Liver (tissue), 3 donors: ENCODE data around the gene WHRN.

Experiments
- EGR1 ChIP-seq, 2 donors: IDR thresholded peaks; 2 replicates each; pipeline ENCODE4 v1.6.1; 2016 to 2018; ENCODE audit warnings: antibody characterized with exemption in 2 of 2, low read depth in 2 of 2
- FOXA1 ChIP-seq: IDR thresholded peaks from 2 replicates; pipeline ENCODE4 v1.6.1; 2016; ENCODE audit warnings: antibody characterized with exemption
- GABPA ChIP-seq, 2 donors: IDR thresholded peaks in 1 of 2; conservative IDR thresholded peaks in 1 of 2; 2 replicates each; pipeline ENCODE4 v1.6.1; 2016; ENCODE audit warnings: antibody characterized with exemption in 2 of 2, mild to moderate bottlenecking in 1 of 2, moderate library complexity in 1 of 2
- HNF4A ChIP-seq, 2 donors: conservative IDR thresholded peaks; 2 replicates each; pipeline ENCODE4 v1.6.1; 2016; ENCODE audit warnings: antibody characterized with exemption in 2 of 2, mild to moderate bottlenecking in 2 of 2
- JUND ChIP-seq, 2 donors: IDR thresholded peaks; 2 replicates each; pipeline ENCODE4 v1.6.1; 2016; ENCODE audit warnings: antibody characterized with exemption in 2 of 2
- NR2F2 ChIP-seq: IDR thresholded peaks from 2 replicates; pipeline ENCODE4 v1.6.1; 2016; ENCODE audit warnings: antibody characterized with exemption
- RAD21 ChIP-seq, 2 donors: IDR thresholded peaks; 2 replicates each; pipeline ENCODE4 v1.6.1; 2016; ENCODE audit warnings: antibody characterized with exemption in 2 of 2, mild to moderate bottlenecking in 2 of 2
- RXRA ChIP-seq, 2 donors: IDR thresholded peaks; 2 replicates each; pipeline ENCODE4 v1.6.1; 2017 to 2018; ENCODE audit warnings: antibody characterized with exemption in 2 of 2, mild to moderate bottlenecking in 1 of 2
- SP1 ChIP-seq: IDR thresholded peaks from 2 replicates; pipeline ENCODE4 v1.6.1; 2018; ENCODE audit warnings: antibody characterized with exemption, mild to moderate bottlenecking
- TAF1 ChIP-seq: conservative IDR thresholded peaks from 2 replicates; pipeline ENCODE4 v1.6.1; 2016; ENCODE audit warnings: antibody characterized with exemption, mild to moderate bottlenecking
- YY1 ChIP-seq: IDR thresholded peaks from 2 replicates; pipeline ENCODE4 v1.6.1; 2016; ENCODE audit warnings: antibody characterized with exemption, mild to moderate bottlenecking
- TF ChIP-seq, protein P1 (sequence below): fragments of 150-350 bp; IDR thresholded peaks from 2 replicates; pipeline ENCODE4 v1.5.1; 2017; ENCODE audit warnings: improper control_type of control experiment, low read depth, low read length; ENCODE audit not compliant: missing input control
- TF ChIP-seq, protein P2 (sequence below): IDR thresholded peaks from 2 replicates; pipeline ENCODE4 v1.6.1; 2016; ENCODE audit warnings: antibody characterized with exemption, mild to moderate bottlenecking
- TF ChIP-seq, protein P3 (sequence below): IDR thresholded peaks from 2 replicates; pipeline ENCODE4 v1.6.1; 2016; ENCODE audit warnings: antibody characterized with exemption
- donor health status: healthy.
- donor health status: healthy.

DNA sequence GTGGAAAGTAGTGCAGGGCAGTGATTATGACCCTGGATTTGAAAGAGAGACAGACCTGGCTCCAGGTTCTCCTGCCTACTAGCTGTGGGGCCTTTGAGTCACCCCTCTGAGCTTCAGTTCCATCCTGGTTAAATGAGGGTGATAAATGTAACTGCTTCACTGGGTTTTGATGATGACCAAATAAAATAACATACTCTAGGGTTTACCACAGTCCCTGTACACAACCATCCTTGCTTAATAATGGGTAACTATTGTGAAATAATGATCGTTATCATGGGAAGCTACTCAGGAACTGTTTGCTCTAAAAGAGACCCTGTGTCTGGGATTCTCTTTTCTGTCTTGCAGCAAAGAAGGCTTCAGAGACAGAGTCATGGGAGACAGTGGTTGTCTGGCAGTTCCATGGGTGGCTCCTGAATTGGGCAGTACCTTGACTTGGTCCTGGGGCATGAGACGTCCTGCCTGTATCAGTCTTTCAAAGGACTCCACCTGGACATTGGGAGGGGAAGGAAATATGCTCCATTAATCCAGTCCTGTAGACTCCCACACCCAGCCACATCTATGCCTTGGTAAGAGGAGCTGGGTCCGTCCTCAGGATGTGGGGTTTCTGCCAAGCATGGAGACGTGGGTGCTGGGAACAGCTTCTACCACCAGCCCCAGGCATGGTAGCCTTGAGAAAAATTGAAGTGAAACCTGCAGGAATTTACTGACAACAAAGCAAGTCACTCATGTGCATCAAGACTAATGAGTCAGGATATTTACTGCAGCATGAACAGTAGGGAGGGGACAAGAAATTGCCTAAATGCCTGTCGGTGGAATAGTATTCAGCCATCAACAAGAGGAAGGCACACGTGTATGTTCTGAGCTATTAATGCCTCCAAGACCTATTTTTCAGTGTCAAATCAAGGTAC is 140.9 kb downstream of the WHRN start:
- TF ChIP-seq, protein P1, sequence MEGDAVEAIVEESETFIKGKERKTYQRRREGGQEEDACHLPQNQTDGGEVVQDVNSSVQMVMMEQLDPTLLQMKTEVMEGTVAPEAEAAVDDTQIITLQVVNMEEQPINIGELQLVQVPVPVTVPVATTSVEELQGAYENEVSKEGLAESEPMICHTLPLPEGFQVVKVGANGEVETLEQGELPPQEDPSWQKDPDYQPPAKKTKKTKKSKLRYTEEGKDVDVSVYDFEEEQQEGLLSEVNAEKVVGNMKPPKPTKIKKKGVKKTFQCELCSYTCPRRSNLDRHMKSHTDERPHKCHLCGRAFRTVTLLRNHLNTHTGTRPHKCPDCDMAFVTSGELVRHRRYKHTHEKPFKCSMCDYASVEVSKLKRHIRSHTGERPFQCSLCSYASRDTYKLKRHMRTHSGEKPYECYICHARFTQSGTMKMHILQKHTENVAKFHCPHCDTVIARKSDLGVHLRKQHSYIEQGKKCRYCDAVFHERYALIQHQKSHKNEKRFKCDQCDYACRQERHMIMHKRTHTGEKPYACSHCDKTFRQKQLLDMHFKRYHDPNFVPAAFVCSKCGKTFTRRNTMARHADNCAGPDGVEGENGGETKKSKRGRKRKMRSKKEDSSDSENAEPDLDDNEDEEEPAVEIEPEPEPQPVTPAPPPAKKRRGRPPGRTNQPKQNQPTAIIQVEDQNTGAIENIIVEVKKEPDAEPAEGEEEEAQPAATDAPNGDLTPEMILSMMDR, result no peak
- TF ChIP-seq RAD21 (IDR thresholded peaks at IDR 0.05), result peak in 1 of 2 donors; percentile 32
- TF ChIP-seq RXRA (IDR thresholded peaks at IDR 0.05), result peak; percentile 17 to 70
- TF ChIP-seq, protein P2, sequence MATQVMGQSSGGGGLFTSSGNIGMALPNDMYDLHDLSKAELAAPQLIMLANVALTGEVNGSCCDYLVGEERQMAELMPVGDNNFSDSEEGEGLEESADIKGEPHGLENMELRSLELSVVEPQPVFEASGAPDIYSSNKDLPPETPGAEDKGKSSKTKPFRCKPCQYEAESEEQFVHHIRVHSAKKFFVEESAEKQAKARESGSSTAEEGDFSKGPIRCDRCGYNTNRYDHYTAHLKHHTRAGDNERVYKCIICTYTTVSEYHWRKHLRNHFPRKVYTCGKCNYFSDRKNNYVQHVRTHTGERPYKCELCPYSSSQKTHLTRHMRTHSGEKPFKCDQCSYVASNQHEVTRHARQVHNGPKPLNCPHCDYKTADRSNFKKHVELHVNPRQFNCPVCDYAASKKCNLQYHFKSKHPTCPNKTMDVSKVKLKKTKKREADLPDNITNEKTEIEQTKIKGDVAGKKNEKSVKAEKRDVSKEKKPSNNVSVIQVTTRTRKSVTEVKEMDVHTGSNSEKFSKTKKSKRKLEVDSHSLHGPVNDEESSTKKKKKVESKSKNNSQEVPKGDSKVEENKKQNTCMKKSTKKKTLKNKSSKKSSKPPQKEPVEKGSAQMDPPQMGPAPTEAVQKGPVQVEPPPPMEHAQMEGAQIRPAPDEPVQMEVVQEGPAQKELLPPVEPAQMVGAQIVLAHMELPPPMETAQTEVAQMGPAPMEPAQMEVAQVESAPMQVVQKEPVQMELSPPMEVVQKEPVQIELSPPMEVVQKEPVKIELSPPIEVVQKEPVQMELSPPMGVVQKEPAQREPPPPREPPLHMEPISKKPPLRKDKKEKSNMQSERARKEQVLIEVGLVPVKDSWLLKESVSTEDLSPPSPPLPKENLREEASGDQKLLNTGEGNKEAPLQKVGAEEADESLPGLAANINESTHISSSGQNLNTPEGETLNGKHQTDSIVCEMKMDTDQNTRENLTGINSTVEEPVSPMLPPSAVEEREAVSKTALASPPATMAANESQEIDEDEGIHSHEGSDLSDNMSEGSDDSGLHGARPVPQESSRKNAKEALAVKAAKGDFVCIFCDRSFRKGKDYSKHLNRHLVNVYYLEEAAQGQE, result no peak
- TF ChIP-seq, protein P3, sequence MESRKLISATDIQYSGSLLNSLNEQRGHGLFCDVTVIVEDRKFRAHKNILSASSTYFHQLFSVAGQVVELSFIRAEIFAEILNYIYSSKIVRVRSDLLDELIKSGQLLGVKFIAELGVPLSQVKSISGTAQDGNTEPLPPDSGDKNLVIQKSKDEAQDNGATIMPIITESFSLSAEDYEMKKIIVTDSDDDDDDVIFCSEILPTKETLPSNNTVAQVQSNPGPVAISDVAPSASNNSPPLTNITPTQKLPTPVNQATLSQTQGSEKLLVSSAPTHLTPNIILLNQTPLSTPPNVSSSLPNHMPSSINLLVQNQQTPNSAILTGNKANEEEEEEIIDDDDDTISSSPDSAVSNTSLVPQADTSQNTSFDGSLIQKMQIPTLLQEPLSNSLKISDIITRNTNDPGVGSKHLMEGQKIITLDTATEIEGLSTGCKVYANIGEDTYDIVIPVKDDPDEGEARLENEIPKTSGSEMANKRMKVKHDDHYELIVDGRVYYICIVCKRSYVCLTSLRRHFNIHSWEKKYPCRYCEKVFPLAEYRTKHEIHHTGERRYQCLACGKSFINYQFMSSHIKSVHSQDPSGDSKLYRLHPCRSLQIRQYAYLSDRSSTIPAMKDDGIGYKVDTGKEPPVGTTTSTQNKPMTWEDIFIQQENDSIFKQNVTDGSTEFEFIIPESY, result no peak
- no peak for TF ChIP-seq NR2F2
- TF ChIP-seq SP1, result no peak
- no peak for TF ChIP-seq GABPA (IDR thresholded peaks at IDR 0.05 in 1 of 2, conservative IDR thresholded peaks at IDR 0.05 in 1 of 2)
- no peak for TF ChIP-seq JUND (IDR thresholded peaks at IDR 0.05)
- TF ChIP-seq FOXA1, result peak; percentile 46
- peak; percentile 52 for TF ChIP-seq YY1
- TF ChIP-seq EGR1 (IDR thresholded peaks at IDR 0.05; ENCODE audit: low read depth in 2 of 2), result peak in 1 of 2 donors; percentile 26
- peak; percentile 64 to 72 for TF ChIP-seq HNF4A (conservative IDR thresholded peaks at IDR 0.05)
- no peak for TF ChIP-seq TAF1
